Kidney (tissue), 14 donors: ENCODE measurements around the gene RAET1E. TPM values are rescaled to one million over a fixed set of nuclear protein-coding genes. Genes with fewer than 3 reads are reported as not detected.

ENCODE experiments used
- DNase-seq, 5 donors: peaks; one replicate each; pipeline ENCODE4 v3.0.0-alpha.2; 2013 to 2020
- FAIRE-seq: peaks from 2 replicates; lab custom pipeline; 2012; peaks lifted over from hg19 to GRCh38; lab: Jason Lieb, UNC
- H3K27ac ChIP-seq, 2 donors: one replicate each; pipeline ENCODE4 v1.7.0; 2013; ENCODE audit warnings: low read depth in 2 of 2, low read length in 2 of 2, inconsistent platforms in 1 of 2
- H3K27me3 ChIP-seq: one replicate; pipeline ENCODE4 v1.7.1; 2013; ENCODE audit warnings: low read length, inconsistent platforms; ENCODE audit not compliant: control insufficient read depth, insufficient read depth
- H3K36me3 ChIP-seq, 3 donors: one replicate each; pipeline versions ENCODE4 v1.7.0 to v1.7.1; 2013; ENCODE audit warnings: low read length in 3 of 3, control low read depth in 1 of 3, inconsistent platforms in 1 of 3; ENCODE audit not compliant: insufficient read depth in 3 of 3, control insufficient read depth in 2 of 3
- H3K4me1 ChIP-seq, 3 donors: one replicate each; pipeline versions ENCODE4 v1.7.0 to v1.7.1; 2013; ENCODE audit warnings: low read length in 3 of 3, inconsistent platforms in 1 of 3, low read depth in 1 of 3; ENCODE audit not compliant: control insufficient read depth in 2 of 3, insufficient read depth in 2 of 3
- H3K4me3 ChIP-seq, 3 donors: one replicate each; pipeline versions ENCODE4 v1.7.0 to v1.8.1; 2013; ENCODE audit warnings: low read length in 3 of 3, control low read depth in 1 of 3, inconsistent platforms in 1 of 3
- H3K9ac ChIP-seq, 3 donors: one replicate each; pipeline versions ENCODE4 v1.7.0 to v1.7.1; 2013; ENCODE audit warnings: low read length in 3 of 3, control low read depth in 1 of 3, inconsistent platforms in 1 of 3
- H3K9me3 ChIP-seq, 3 donors: one replicate each; pipeline versions ENCODE4 v1.7.0 to v1.7.1; 2013; ENCODE audit warnings: low read length in 3 of 3, control low read depth in 1 of 3, inconsistent platforms in 1 of 3; ENCODE audit not compliant: control insufficient read depth in 2 of 3, insufficient read depth in 1 of 3
- CTCF ChIP-seq: IDR thresholded peaks from 3 replicates; pipeline ENCODE4 v1.5.1; 2012; ENCODE audit warnings: mild to moderate bottlenecking, moderate library complexity, borderline replicate concordance; ENCODE audit not compliant: insufficient read depth; ENCODE audit errors: extremely low read depth
- intact Hi-C: fragments of 100-400 bp; cut with DNase I; formaldehyde crosslinking; loops from one replicate; pipeline ENCODE4 v1.11.1; 2022
- polyA plus RNA-seq: library from polyadenylated mRNA; stranded (reverse); fragments of 350-450 nt; fragmentation: Illumina TruSeq; extraction: RNeasy Lipid Tissue Mini Kit (QIAGEN cat#74804); gene quantifications from one replicate; pipeline ENCODE4 v1.2.3, GENCODE V29; 2014; ENCODE audit warnings: low read depth, low replicate concordance; ENCODE audit not compliant: insufficient read depth
- total RNA-seq: library from RNA; stranded (reverse); fragmentation: NEBNext Ultra II Directional; extraction: Animal tissue kit (Norgen Biotek cat#: 25700); gene quantifications from one replicate; pipeline ENCODE4 v1.2.1, GENCODE V29; 2021
- donor health status: control.
- donor health status: control.
- donor health status: control.
- donor health status: control.
- donor health status: control.
- donor health status: DM: yes; HTN: yes; CAD: no.
- donor health status: Normal renal cell carcinoma (clear cell type).

The RAET1E gene
- total and polyA plus RNA-seq, 2 donors from 2014 or later = 1.0 to 3.1 TPM

DNA sequence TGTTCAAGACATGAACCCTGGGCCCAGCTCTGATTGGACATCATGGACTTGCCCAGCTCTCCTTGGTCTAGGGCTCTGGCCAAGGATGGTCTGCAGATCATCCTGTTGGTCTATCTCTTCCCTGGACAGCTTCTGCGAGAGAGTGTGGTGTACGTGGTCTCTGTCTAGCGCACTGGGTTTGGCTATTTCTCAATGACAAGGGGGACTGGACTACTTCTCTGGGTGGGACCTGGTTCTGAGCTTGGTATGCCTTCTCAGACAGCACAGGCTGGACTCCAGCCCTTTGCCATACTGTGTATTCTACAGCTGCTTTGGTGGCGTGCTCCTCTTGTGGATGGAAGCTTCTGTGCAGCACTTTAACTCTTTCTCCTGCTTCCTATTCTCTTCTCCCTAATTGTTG lies 8.5 kb upstream of the RAET1E start:
- intact Hi-C loops = no loop called here
- FAIRE-seq (no peak), DNase-seq (no peak)
- Histone ChIP-seq H3K27me3 (no peaks in the 10 kb centered on the region), H3K27ac (no peak overlapping the region), H3K9me3 (peaks cover 0 to 4% (median 0%) of the 10 kb centered on the region in 3 donors), H3K4me1 (peaks cover 0 to 4% (median 0%) of the 10 kb centered on the region in 3 donors), H3K9ac (no peak overlapping the region), H3K36me3 (no peaks in the 10 kb centered on the region), H3K4me3 (no peak overlapping the region)
- no peak for TF ChIP-seq CTCF

GRCh38 chr6:149905911-149906371 lies 8.0 kb upstream of the RAET1E start:
- Histone ChIP-seq H3K27ac (no peak overlapping the region), H3K9ac (no peak overlapping the region), H3K36me3 (no peaks in the 10 kb centered on the region), H3K9me3 (peaks cover 0 to 4% (median 0%) of the 10 kb centered on the region in 3 donors), H3K27me3 (no peaks in the 10 kb centered on the region), H3K4me3 (no peak overlapping the region), H3K4me1 (peaks cover 0 to 4% (median 0%) of the 10 kb centered on the region in 3 donors)
- intact Hi-C loops = no loop called here
- no peak for FAIRE-seq
- TF ChIP-seq CTCF = no peak
- peak in 1 of 5 donors; percentile 18 for DNase-seq

GRCh38 chr6:149905371-149905910 lies 7.5 kb upstream of the RAET1E start:
- DNase-seq (peak in 1 of 5 donors; percentile 67), FAIRE-seq (no peak)
- peaks cover 0 to 4% (median 0%) of the 10 kb centered on the region in 3 donors for H3K4me1 ChIP-seq
- H3K27ac ChIP-seq = no peak overlapping the region
- peaks cover 0 to 4% (median 0%) of the 10 kb centered on the region in 3 donors for H3K9me3 ChIP-seq
- no peaks in the 10 kb centered on the region for H3K36me3 ChIP-seq
- H3K4me3 ChIP-seq = no peak overlapping the region
- TF ChIP-seq CTCF = no peak
- intact Hi-C loops = no loop called here
- no peak overlapping the region for H3K9ac ChIP-seq
- H3K27me3 ChIP-seq = no peaks in the 10 kb centered on the region
